Fibroblast of lung (primary cell): ENCODE results near the gene XRCC4. TPM values are rescaled to one million over a fixed set of nuclear protein-coding genes. Genes with fewer than 3 reads are reported as not detected.
A peak's percentile ranks its signal among the peaks of the same experiment; 100 is the strongest.

Source experiments
- DNase-seq, 2 donors: peaks; one replicate each; pipeline versions ENCODE4 v3.0.0 to v3.0.0-alpha.2; 2010; ENCODE audit warnings: low read depth in 2 of 2
- H2AFZ ChIP-seq: 2 replicates; pipeline ENCODE4 v1.5.1; 2012; ENCODE audit warnings: low read length, control low read depth, inconsistent platforms
- H3K27ac ChIP-seq: 2 replicates; pipeline ENCODE4 v1.5.1; 2011; ENCODE audit warnings: low read length, control low read depth; ENCODE audit not compliant: insufficient read depth
- H3K27me3 ChIP-seq: 2 replicates; pipeline ENCODE4 v1.5.1; 2011; ENCODE audit warnings: mild to moderate bottlenecking, low read length; ENCODE audit not compliant: control insufficient read depth, insufficient read depth
- H3K36me3 ChIP-seq: 2 replicates; pipeline ENCODE4 v1.5.1; 2011; ENCODE audit warnings: low read length; ENCODE audit not compliant: control insufficient read depth, insufficient read depth
- H3K4me1 ChIP-seq: 2 replicates; pipeline ENCODE4 v1.5.1; 2011; ENCODE audit warnings: low read length; ENCODE audit not compliant: control insufficient read depth, insufficient read depth; ENCODE audit errors: extremely low read depth
- H3K4me2 ChIP-seq: 2 replicates; pipeline ENCODE4 v1.5.1; 2011; ENCODE audit warnings: low read length, control low read depth; ENCODE audit not compliant: insufficient read depth; ENCODE audit errors: extremely low read depth
- H3K4me3 ChIP-seq, 4 experiments: fragments of 200-600 bp in 1 of 4; sonication (generic) in 1 of 4; replicated peaks in 1 of 4; 2 replicates each; pipeline ENCODE4 v1.5.1; 2011 to 2016; ENCODE audit warnings: low read length in 4 of 4, low read depth in 3 of 4, mild to moderate bottlenecking in 3 of 4, control low read depth in 2 of 4, inconsistent platforms in 1 of 4, mixed read lengths in 1 of 4; ENCODE audit not compliant: insufficient read depth in 1 of 4; ENCODE audit errors: control extremely low read depth in 1 of 4
- H3K79me2 ChIP-seq: 2 replicates; pipeline ENCODE4 v1.5.1; 2012; ENCODE audit warnings: mild to moderate bottlenecking, low read length, inconsistent platforms; ENCODE audit not compliant: control insufficient read depth, insufficient read depth
- H3K9ac ChIP-seq: 2 replicates; pipeline ENCODE4 v1.5.1; 2011; ENCODE audit warnings: mild to moderate bottlenecking, low read length, control low read depth; ENCODE audit not compliant: insufficient read depth
- H3K9me3 ChIP-seq: 2 replicates; pipeline ENCODE4 v1.5.1; 2012; ENCODE audit warnings: low read depth, low read length; ENCODE audit not compliant: control insufficient read depth, insufficient read depth
- H4K20me1 ChIP-seq: 2 replicates; pipeline ENCODE4 v1.5.1; 2011; ENCODE audit warnings: low read length; ENCODE audit not compliant: control insufficient read depth, insufficient read depth; ENCODE audit errors: extremely low read depth
- CTCF ChIP-seq, 2 donors: IDR thresholded peaks in 1 of 2; conservative IDR thresholded peaks in 1 of 2; 1 replicate in 1 of 2; 2 replicates in 1 of 2; pipeline ENCODE4 v1.5.1; 2011 to 2012; ENCODE audit warnings: low read length in 2 of 2, control low read depth in 1 of 2, inconsistent platforms in 1 of 2, low read depth in 1 of 2, mild to moderate bottlenecking in 1 of 2
- EZH2 ChIP-seq: IDR thresholded peaks from 2 replicates; pipeline ENCODE4 v1.5.1; 2012; ENCODE audit warnings: low read length, control low read depth, mild to moderate bottlenecking; ENCODE audit errors: missing control alignments
- polyA plus RNA-seq, 2 donors: library from polyadenylated mRNA; depleted of rRNA in 1 of 2; stranded (reverse) in 1 of 2; unstranded in 1 of 2; fragments of >200 nt; gene quantifications; 2 replicates each; pipeline ENCODE4 v1.2.1, GENCODE V29; 2011 to 2012; ENCODE audit warnings: missing spikeins in 1 of 2
- total RNA-seq: library from RNA; depleted of rRNA; stranded (reverse); fragments of >200 nt; gene quantifications from 2 replicates; pipeline ENCODE4 v1.2.1, GENCODE V29; 2014

The XRCC4 gene
- total and polyA plus RNA-seq, 2 donors (not counting 1 experiment from before 2014, with no cell fraction given): 7.5 to 7.6 TPM

- no peaks in the 10 kb centered on the region for H3K27me3 ChIP-seq
- peak overlapping the region; percentile 17 for H2AFZ ChIP-seq
- no peak overlapping the region for H3K4me2 ChIP-seq
- no peak overlapping the region for H3K4me3 ChIP-seq
- TF ChIP-seq EZH2 (no peak), CTCF (conservative IDR thresholded peaks at IDR 0.05 in 1 of 2, IDR thresholded peaks at IDR 0.05 in 1 of 2; ENCODE audit: low read depth in 1 of 2, low read length in 2 of 2) (no peak)
- DNase-seq: peak in 1 of 2 donors; percentile 58
- H3K4me1 ChIP-seq: no peaks in the 10 kb centered on the region
- no peaks in the 10 kb centered on the region for H4K20me1 ChIP-seq
- H3K27ac ChIP-seq: no peak overlapping the region
- H3K9me3 ChIP-seq: no peaks in the 10 kb centered on the region
- no peaks in the 10 kb centered on the region for H3K79me2 ChIP-seq
- H3K36me3 ChIP-seq: no peaks in the 10 kb centered on the region
- H3K9ac ChIP-seq: no peak overlapping the region
Measured at GRCh38 chr5:83199126-83199525, 121.8 kb downstream of the XRCC4 start.

GRCh38 chr5:83204651-83205050, 127.3 kb downstream of the XRCC4 start:
- TF ChIP-seq EZH2: no peak
- TF ChIP-seq CTCF (conservative IDR thresholded peaks at IDR 0.05 in 1 of 2, IDR thresholded peaks at IDR 0.05 in 1 of 2; ENCODE audit: low read depth in 1 of 2, low read length in 2 of 2): no peak
- Histone ChIP-seq H3K4me3 (no peak overlapping the region), H3K27me3 (no peaks in the 10 kb centered on the region), H4K20me1 (no peaks in the 10 kb centered on the region), H3K9me3 (no peaks in the 10 kb centered on the region), H3K9ac (no peak overlapping the region), H3K4me2 (no peak overlapping the region), H3K36me3 (no peaks in the 10 kb centered on the region), H3K79me2 (no peaks in the 10 kb centered on the region), H3K27ac (no peak overlapping the region), H2AFZ (no peak overlapping the region), H3K4me1 (no peaks in the 10 kb centered on the region)
- DNase-seq: no peak

DNA sequence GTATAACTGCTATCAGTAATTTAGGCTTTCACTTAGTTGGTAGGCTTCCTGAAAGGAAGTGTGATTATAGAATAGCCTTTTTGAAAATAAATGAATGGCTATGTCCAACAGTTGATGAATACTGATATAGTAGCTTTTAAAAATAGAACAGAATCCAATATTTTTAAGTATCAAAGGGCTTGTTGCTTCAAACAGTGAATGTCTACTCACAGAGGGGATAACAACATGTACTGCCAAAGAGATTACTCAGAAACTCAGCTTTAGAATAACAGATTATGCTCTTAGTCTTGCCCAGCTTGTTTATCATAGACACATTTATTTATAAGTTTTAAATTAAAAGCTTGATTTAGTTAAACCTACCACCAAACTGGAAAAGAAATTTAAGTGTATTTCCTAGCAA, 132.6 kb downstream of the XRCC4 start:
- Histone ChIP-seq H3K27me3 (no peaks in the 10 kb centered on the region), H3K9ac (no peak overlapping the region), H3K36me3 (no peaks in the 10 kb centered on the region), H2AFZ (no peak overlapping the region), H3K79me2 (no peaks in the 10 kb centered on the region), H3K4me2 (no peak overlapping the region), H4K20me1 (no peaks in the 10 kb centered on the region), H3K9me3 (no peaks in the 10 kb centered on the region), H3K4me3 (no peak overlapping the region), H3K4me1 (no peaks in the 10 kb centered on the region), H3K27ac (no peak overlapping the region)
- no peak for DNase-seq
- no peak for TF ChIP-seq CTCF (conservative IDR thresholded peaks at IDR 0.05 in 1 of 2, IDR thresholded peaks at IDR 0.05 in 1 of 2; ENCODE audit: low read depth in 1 of 2, low read length in 2 of 2)
- TF ChIP-seq EZH2: no peak
